Right cardiac atrium (tissue), 5 donors: ENCODE data around the gene KCNN2. TPM values are rescaled to one million over a fixed set of nuclear protein-coding genes. Genes with fewer than 3 reads are reported as not detected.

Experiments used
- ATAC-seq, 2 donors: fragments of 200-7000 bp; cut with Tn5 transposase; one replicate each; pipeline versions ENCODE4 v1.8.0 to v1.9.1; 2020; ENCODE audit warnings: moderate library complexity in 2 of 2, mild to moderate bottlenecking in 1 of 2
- DNase-seq, 3 donors: peaks; one replicate each; pipeline ENCODE4 v3.0.0-alpha.2; 2020
- H3K27ac ChIP-seq: one replicate; pipeline ENCODE4 v1.5.1; 2013; ENCODE audit warnings: mild to moderate bottlenecking, low read length, control low read depth, moderate library complexity
- H3K27me3 ChIP-seq: one replicate; pipeline ENCODE4 v1.6.1; 2013; ENCODE audit not compliant: control insufficient read depth, insufficient read depth
- H3K4me1 ChIP-seq: one replicate; pipeline ENCODE4 v1.6.1; 2013; ENCODE audit warnings: low read length; ENCODE audit not compliant: control insufficient read depth, insufficient read depth
- H3K4me3 ChIP-seq: one replicate; pipeline ENCODE4 v1.5.1; 2013; ENCODE audit warnings: low read length, control low read depth
- H3K9me3 ChIP-seq: one replicate; pipeline ENCODE4 v1.6.1; 2013; ENCODE audit warnings: low read length; ENCODE audit not compliant: control insufficient read depth
- whole genome bisulfite sequencing: extraction: QIAGEN DNeasy Blood & Tissue Kit; methylation state at CpG from one replicate; pipeline ENCODE4 v1.1.7; 2013; 5-methylcytosine and 5-hydroxymethylcytosine counted together
- intact Hi-C, 4 donors: fragments of 100-400 bp; cut with DNase I; formaldehyde crosslinking; loops; one replicate each; pipeline versions ENCODE4 v1.11.0 to v1.14.0; 2022 to 2023
- polyA plus RNA-seq: library from polyadenylated mRNA; stranded (reverse); fragments of 200-250 nt; gene quantifications from one replicate; pipeline ENCODE4 v1.2.3, GENCODE V29; 2013
- total RNA-seq, 4 donors: library from RNA; stranded (reverse); fragmentation: NEBNext Ultra II Directional; extraction: Animal tissue kit (Norgen Biotek cat#: 25700); gene quantifications; one replicate each; pipeline ENCODE4 v1.2.1, GENCODE V29; 2021
- donor health status: healthy with polysubstance abuse.
- donor health status: DM: no; HTN: yes; CAD: no.
- donor health status: DM: no; HTN: no; CAD: no.
- donor health status: DM: no; HTN: yes; CAD: no; lungs with severe emphysema.
- donor health status: DM: yes; HTN: yes; CAD: no.

Gene KCNN2
- total and polyA plus RNA-seq, 5 donors = 10.4 to 20.6 (median 16.1) TPM

DNA sequence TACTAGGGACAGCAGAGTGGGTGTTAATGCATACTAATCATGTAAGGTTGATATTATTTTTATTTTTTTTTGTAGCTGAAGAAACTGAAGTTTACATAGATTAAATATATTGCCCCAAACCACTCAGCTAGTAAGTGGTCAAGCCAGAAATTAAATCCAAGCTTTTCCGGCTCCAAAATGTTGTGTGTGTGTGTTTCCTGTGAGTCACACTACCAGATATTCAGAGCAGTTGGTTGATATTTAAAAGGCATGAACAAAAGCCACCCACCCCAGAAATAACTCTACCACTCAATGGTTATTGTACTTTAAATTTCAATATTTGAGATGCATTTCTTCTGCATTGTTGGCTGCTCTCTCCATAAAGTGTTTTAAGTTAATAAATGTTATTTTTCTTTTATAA is 29.5 kb downstream of the KCNN2 start:
- ATAC-seq (no peak), DNase-seq (no peak)
- Histone ChIP-seq H3K9me3 (no peaks in the 10 kb centered on the region), H3K27me3 (no peaks in the 10 kb centered on the region), H3K4me3 (no peak overlapping the region), H3K4me1 (no peaks in the 10 kb centered on the region), H3K27ac (no peak overlapping the region)
- WGBS = 37% methylated on average over 1 of the region's 1 CpG
- intact Hi-C loops = no loop called here

DNA sequence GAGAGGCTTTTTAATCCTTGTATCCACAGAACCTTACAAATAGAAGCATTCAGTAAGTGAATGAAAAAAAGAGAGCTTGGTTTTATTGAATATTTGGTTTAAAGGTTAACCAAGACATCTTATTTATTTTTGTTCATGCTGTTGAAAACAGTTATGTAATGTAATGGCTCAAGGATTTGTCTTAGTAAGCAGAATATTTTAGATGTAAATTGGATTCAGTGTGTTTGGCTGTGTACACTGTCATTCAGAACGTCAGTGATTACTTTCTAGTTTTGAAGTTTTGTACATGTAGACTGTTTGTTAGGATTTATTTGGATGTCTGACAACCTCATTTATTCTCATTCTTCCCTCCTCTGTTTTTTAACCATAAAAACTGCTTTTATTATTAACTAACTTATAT is 31.3 kb downstream of the KCNN2 start:
- no peaks in the 10 kb centered on the region for H3K27me3 ChIP-seq
- DNase-seq (no peak), ATAC-seq (no peak)
- no peaks in the 10 kb centered on the region for H3K9me3 ChIP-seq
- no peak overlapping the region for H3K4me3 ChIP-seq
- no peak overlapping the region for H3K27ac ChIP-seq
- intact Hi-C loops = no loop called here
- 53% methylated on average over 1 of the region's 1 CpG for WGBS
- no peaks in the 10 kb centered on the region for H3K4me1 ChIP-seq

DNA sequence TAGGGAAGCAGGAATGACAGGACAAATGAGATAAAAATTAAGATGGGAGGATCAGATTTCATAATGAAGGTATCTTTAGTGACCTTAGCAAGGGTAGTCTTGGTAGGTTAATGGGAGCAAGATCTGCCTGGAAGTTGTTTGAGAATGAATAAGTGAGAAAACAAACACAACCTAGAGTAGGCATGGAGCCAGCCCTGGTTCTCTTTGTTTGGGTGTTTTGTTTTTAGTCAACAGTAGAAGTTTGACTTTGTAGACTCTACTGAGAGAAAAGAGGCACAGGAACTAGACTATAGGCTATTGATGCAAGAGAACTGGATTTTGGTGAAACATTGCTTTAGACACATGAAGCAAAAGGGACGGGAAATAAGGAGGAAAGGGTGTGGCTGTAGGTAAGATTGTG is 40.3 kb downstream of the KCNN2 start:
- WGBS = 62% methylated on average over 1 of the region's 1 CpG
- intact Hi-C loops = no loop called here
- Histone ChIP-seq H3K27me3 (no peaks in the 10 kb centered on the region), H3K4me1 (peaks cover 2% of the 10 kb centered on the region), H3K27ac (no peak overlapping the region), H3K4me3 (no peak overlapping the region), H3K9me3 (no peaks in the 10 kb centered on the region)
- no peak for DNase-seq
- ATAC-seq = no peak

DNA sequence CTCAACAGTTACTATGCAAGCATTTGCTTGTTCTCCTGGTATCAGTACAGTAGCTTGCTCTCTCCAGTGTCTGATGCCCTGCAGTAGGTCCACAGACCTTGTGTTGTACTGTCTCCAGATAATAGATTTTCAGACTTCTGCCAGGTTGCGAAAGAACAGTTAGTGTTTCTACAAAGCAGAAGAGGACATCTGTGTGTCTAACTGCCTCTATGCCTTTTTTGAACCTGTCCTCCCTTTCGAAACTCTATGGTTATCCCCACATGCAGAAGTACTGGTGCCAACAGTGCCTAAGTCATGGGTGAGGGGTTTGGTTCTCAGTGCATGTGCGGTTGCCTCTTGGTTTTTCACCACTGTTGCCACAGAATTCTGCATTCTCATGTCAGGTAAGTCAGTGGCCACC is 45.9 kb downstream of the KCNN2 start:
- ATAC-seq (no peak), DNase-seq (no peak)
- intact Hi-C loops = no loop called here
- no peaks in the 10 kb centered on the region for H3K27me3 ChIP-seq
- no peak overlapping the region for H3K4me3 ChIP-seq
- no peak overlapping the region for H3K27ac ChIP-seq
- no peaks in the 10 kb centered on the region for H3K9me3 ChIP-seq
- WGBS = 83% methylated on average over 3 of the region's 3 CpGs
- H3K4me1 ChIP-seq = no peaks in the 10 kb centered on the region

DNA sequence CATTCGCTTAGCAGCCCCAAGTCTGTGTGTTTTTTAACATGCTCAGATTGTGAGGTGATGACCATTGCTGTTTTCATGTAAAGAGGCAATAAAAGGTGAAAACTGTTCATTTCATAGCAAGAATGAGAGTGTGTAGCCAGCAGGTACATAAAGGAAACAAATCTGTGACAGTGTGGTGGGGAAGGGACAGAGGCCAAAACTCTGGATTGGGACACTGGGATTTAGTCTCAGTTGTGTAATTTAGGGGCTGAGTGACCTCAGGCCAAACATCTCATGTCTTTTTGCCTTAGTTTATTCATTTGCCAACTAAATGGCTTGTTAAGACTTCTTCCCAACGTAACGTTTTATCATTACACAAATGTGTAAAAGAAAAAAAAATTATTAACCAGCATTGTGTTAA is 47.0 kb downstream of the KCNN2 start:
- intact Hi-C loops = no loop called here
- Histone ChIP-seq H3K27ac (no peak overlapping the region), H3K9me3 (no peaks in the 10 kb centered on the region), H3K4me3 (no peak overlapping the region), H3K27me3 (no peaks in the 10 kb centered on the region), H3K4me1 (no peaks in the 10 kb centered on the region)
- ATAC-seq (no peak), DNase-seq (no peak)
- 80% methylated on average over 3 of the region's 3 CpGs for WGBS

DNA sequence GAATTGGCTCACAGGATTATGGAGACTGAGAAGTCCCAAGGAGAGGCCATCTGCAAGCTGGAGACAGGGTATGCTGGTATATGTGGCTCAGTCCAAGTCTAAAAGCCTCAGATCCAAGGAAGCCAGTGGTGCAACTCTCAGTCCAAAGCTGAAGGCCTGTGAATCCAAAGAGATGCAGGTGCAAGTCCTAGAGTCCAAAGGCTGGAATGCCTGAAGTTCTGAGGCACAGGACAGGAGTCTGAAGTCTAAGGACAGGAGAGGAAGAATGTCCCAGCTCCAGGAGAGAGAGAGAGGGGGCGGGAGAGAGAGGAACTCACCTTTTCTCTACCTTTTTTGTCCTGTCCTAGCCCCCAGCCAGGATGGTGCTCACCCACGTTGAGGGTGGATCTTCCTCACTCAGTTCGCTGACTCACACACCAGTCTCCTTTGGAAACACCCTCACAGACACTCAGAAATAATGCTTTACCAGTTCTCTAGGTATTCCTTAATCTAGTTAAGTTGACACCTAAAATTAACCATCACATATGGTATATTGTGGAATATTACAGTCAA is 49.6 kb downstream of the KCNN2 start:
- WGBS = 84% methylated on average over 3 of the region's 3 CpGs
- H3K4me3 ChIP-seq = no peak overlapping the region
- no peaks in the 10 kb centered on the region for H3K27me3 ChIP-seq
- no peak overlapping the region for H3K27ac ChIP-seq
- H3K9me3 ChIP-seq = no peaks in the 10 kb centered on the region
- intact Hi-C loops = no loop called here
- ATAC-seq (no peak), DNase-seq (peak in 1 of 3 donors; percentile 16)
- H3K4me1 ChIP-seq = no peaks in the 10 kb centered on the region

DNA sequence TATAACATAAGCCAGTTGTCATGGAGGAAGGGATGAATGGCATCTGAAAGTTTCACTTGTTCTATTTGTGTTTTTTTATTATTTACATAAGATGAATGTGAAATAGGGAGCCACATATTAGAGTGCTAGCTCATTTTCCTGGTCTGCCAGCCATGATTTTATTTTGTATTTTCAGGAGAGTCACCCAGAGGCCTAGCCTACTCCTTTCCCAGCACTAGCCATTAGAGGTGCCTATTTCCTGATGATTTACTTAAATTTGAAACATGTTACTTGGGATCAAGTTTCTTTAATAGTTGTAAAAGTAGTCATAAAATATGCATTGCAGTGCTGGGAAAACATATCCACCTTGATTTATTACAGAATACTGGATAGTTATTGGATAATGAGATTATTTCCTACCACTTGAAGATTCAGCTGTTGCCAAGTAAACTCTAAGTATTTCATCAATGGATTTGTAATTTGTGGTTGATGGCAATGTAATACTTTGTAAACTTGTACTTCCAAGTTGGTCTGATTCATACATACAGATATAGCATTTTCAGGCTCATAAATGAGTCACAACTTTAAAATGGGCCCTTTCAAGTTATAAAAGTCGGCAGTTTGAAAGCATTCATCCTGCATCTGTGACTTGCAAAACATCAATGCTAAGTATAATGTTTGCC is 50.8 kb downstream of the KCNN2 start:
- 69% methylated on average over 1 of the region's 1 CpG for WGBS
- no peak for DNase-seq
- H3K27ac ChIP-seq = no peak overlapping the region
- intact Hi-C loops = no loop called here
- H3K4me3 ChIP-seq = no peak overlapping the region
- no peaks in the 10 kb centered on the region for H3K9me3 ChIP-seq
- ATAC-seq = no peak
- no peaks in the 10 kb centered on the region for H3K4me1 ChIP-seq
- H3K27me3 ChIP-seq = no peaks in the 10 kb centered on the region

DNA sequence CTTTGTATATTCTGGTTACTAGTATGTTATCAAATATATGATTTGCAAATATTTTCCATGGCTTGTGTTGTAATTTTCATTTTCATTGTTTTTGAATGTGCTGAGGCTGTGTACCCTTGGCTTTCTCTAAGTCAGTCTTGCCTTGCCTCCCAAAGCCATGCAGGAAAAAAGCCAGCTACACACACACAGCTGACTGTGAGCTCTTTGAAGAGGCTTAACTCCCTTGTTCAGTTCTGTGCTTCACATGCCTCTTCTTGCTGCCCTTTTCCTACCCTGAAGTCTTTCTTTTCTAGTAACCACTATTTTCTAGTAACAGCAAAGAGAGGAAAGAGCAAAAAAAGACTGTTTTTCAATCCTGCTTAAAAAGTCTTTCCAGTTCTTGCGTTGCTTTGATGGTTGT is 53.9 kb downstream of the KCNN2 start:
- H3K9me3 ChIP-seq = no peaks in the 10 kb centered on the region
- no peak for DNase-seq
- H3K4me1 ChIP-seq = peaks cover 3% of the 10 kb centered on the region
- H3K27ac ChIP-seq = no peak overlapping the region
- 91% methylated on average over 1 of the region's 1 CpG for WGBS
- no peak for ATAC-seq
- no peaks in the 10 kb centered on the region for H3K27me3 ChIP-seq
- intact Hi-C loops = no loop called here
- no peak overlapping the region for H3K4me3 ChIP-seq

DNA sequence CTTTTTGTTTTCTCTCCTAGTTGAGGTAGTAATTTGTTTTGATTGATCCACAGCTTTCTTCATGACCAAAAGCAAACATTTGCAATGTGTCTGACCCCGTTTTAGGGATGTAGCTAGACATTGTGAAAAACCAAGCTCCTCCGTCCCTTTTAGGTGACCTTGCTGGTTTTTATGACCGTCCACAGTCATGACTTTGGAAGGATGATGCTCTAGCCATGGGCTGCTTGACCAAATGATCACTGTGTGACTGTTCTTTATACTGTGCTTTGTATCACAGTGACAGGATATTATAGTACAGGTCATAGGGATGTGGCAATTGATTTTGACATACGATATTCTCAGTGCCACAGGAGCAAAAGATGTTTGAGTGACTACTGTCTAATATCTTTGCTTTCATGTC is 54.4 kb downstream of the KCNN2 start:
- Histone ChIP-seq H3K27me3 (no peaks in the 10 kb centered on the region), H3K9me3 (no peaks in the 10 kb centered on the region), H3K4me1 (peaks cover 3% of the 10 kb centered on the region), H3K27ac (no peak overlapping the region), H3K4me3 (no peak overlapping the region)
- intact Hi-C loops = no loop called here
- 88% methylated on average over 4 of the region's 4 CpGs for WGBS
- ATAC-seq (no peak), DNase-seq (no peak)

DNA sequence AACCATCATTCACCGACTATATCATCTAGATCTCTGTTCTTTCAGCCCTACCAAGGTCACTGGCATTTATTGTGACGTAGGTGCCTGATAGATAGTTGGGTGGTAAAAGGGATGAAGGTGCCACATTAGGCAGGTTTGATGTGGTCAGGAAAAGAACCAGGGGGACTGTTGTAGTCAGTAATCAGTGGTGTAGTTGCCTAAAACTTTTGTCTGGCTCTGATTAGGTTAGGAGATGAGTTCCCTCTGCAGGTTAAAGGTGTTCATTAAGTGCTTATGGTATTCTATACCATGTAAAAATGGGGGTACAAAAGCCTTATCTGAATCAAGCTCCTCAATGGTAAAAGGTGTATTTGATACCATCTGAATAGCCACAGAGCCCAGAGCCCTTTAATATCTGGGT is 55.6 kb downstream of the KCNN2 start:
- intact Hi-C loops = no loop called here
- ATAC-seq (no peak), DNase-seq (no peak)
- no peaks in the 10 kb centered on the region for H3K27me3 ChIP-seq
- no peak overlapping the region for H3K27ac ChIP-seq
- H3K4me1 ChIP-seq = peaks cover 3% of the 10 kb centered on the region
- H3K9me3 ChIP-seq = no peaks in the 10 kb centered on the region
- no peak overlapping the region for H3K4me3 ChIP-seq
- 81% methylated on average over 2 of the region's 2 CpGs for WGBS

DNA sequence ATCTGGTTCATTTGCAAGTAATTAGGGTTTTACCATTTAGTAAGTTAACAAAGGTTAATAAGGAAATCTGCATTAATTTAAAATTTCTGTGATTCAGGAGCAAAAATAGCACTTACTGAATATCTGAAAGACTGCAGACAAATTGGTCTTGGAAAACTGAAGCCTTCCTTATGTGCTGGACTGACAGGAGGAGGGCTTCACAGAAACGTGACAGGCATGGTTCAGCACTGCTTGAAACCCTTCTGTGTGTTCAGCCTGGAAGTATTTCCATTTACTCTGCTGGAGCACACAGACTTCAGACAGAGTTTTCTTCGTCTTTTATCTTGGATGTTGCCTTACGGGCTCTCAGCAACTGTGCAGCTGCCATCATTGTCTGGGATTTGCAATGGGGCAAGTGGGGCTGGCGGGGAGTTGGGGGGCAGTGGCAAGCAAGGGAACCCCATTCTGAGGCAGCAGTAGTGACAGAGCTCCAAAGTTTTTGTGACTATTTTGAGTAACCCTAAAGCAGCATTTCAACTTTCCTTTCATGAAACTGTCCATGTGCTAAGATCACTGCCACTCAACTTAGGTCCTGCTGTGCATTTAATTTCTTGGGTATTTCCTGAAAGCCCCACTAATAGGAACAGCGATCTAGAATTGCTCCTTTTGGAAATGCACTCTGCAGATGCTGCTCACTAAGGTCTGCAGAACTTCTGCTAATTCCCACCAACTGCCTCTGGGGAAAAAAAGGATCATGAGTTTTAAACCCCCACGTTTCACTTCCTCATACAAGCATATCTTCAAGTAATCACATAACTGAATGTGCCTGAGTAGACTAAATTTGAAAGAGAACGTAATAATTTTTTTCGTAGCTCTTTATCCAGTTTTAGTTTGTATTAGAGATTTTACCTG is 56.6 kb downstream of the KCNN2 start:
- no peaks in the 10 kb centered on the region for H3K27me3 ChIP-seq
- ATAC-seq (no peak), DNase-seq (no peak)
- H3K27ac ChIP-seq = no peak overlapping the region
- 52% methylated on average over 8 of the region's 8 CpGs for WGBS
- H3K4me3 ChIP-seq = no peak overlapping the region
- no peaks in the 10 kb centered on the region for H3K9me3 ChIP-seq
- intact Hi-C loops = no loop called here
- H3K4me1 ChIP-seq = peaks cover 3% of the 10 kb centered on the region
